Loucy (cell line): ENCODE results near the gene PTPRO.

Experiments
- H2AFZ ChIP-seq: fragments of 200-600 bp; sonication (generic); 2 replicates; pipeline ENCODE4 v1.6.0; 2016; ENCODE audit warnings: antibody characterized with exemption, mild to moderate bottlenecking, low read length, moderate library complexity
- H3F3A ChIP-seq: fragments of 200-600 bp; 2 replicates; pipeline ENCODE4 v1.6.0; 2016; ENCODE audit warnings: antibody characterized with exemption, low read depth, mild to moderate bottlenecking
- H3K27me3 ChIP-seq: fragments of 200-600 bp; sonication (generic); 2 replicates; pipeline ENCODE4 v1.6.1; 2014; ENCODE audit warnings: low read length, mild to moderate bottlenecking; ENCODE audit not compliant: insufficient read depth, poor library complexity, severe bottlenecking
- H3K36me3 ChIP-seq: fragments of 200-600 bp; sonication (generic); 2 replicates; pipeline ENCODE4 v1.6.1; 2016; ENCODE audit warnings: low read length; ENCODE audit not compliant: insufficient read depth
- H3K4me1 ChIP-seq: fragments of 200-600 bp; sonication (generic); 2 replicates; pipeline ENCODE4 v1.5.1; 2014; ENCODE audit warnings: low read length, mild to moderate bottlenecking; ENCODE audit not compliant: insufficient read depth, poor library complexity, severe bottlenecking
- H3K4me2 ChIP-seq: fragments of 200-600 bp; sonication (generic); 2 replicates; pipeline ENCODE4 v1.6.0; 2014; ENCODE audit warnings: antibody characterized with exemption, low read length, low read depth, mild to moderate bottlenecking; ENCODE audit not compliant: poor library complexity, severe bottlenecking
- H3K4me3 ChIP-seq: fragments of 200-600 bp; sonication (generic); 2 replicates; pipeline ENCODE4 v1.5.1; 2014; ENCODE audit warnings: low read length, mild to moderate bottlenecking, mixed read lengths; ENCODE audit not compliant: poor library complexity, severe bottlenecking
- H3K79me2 ChIP-seq: fragments of 200-600 bp; sonication (generic); 2 replicates; pipeline ENCODE4 v1.6.1; 2014; ENCODE audit warnings: low read length; ENCODE audit not compliant: insufficient read depth
- H3K9ac ChIP-seq: fragments of 200-600 bp; sonication (generic); 2 replicates; pipeline ENCODE4 v1.6.0; 2014; ENCODE audit warnings: mild to moderate bottlenecking, low read depth, low read length, moderate library complexity; ENCODE audit not compliant: poor library complexity, severe bottlenecking
- H3K9me2 ChIP-seq: fragments of 200-600 bp; sonication (generic); replicated peaks from 2 replicates; pipeline ENCODE4 v1.6.1; 2016; ENCODE audit warnings: low read depth, low read length, mixed read lengths
- H3K9me3 ChIP-seq: fragments of 200-600 bp; sonication (generic); 2 replicates; pipeline ENCODE4 v1.6.1; 2014; ENCODE audit warnings: mild to moderate bottlenecking, antibody characterized with exemption, low read length, low read depth; ENCODE audit not compliant: insufficient read depth
- H4K20me1 ChIP-seq: fragments of 200-600 bp; sonication (generic); 2 replicates; pipeline ENCODE4 v1.6.0; 2014; ENCODE audit warnings: antibody characterized with exemption, low read length, mild to moderate bottlenecking; ENCODE audit not compliant: insufficient read depth, poor library complexity, severe bottlenecking
- CTCF ChIP-seq: fragments of 200-600 bp; sonication (generic); conservative IDR thresholded peaks from 2 replicates; pipeline ENCODE4 v1.5.1; 2014; ENCODE audit warnings: mild to moderate bottlenecking, antibody characterized with exemption, low read length
- EZH2phosphoT487 ChIP-seq: fragments of 200-600 bp; IDR thresholded peaks from 2 replicates; pipeline ENCODE4 v1.6.1; 2018; ENCODE audit warnings: antibody characterized with exemption, mild to moderate bottlenecking, moderate library complexity, borderline replicate concordance

Gene PTPRO

DNA sequence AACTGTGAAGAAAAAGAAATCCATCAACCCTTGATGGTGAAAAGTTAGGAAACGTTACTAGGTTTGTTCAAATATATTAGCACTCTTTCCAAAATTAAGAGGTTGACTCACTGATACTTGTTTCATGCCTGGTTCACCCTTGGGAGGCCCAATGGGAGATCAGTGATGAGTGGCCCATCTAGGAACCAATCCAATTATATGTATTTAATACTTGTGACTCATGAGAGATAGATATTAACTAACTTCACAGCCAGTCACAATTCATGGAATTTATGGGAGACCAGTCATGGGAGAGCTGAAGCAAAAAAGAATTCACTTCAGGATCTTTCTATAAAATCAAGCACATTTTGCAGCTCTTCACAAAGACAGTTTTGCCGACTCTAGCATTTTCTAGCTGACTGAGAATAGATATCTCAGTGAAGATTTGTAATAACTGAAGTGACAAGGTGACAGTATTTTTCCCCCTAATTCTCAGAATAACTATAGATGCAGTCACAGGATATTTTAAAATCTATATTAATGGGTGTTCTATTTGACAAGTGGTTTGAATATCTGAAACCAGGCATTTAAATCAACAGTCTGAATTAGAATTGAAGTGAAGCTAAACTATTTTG lies 236.7 kb downstream of the PTPRO start:
- H3K9me2 ChIP-seq = no peaks in the 10 kb centered on the region
- H3K27me3 ChIP-seq = no peaks in the 10 kb centered on the region
- H3K9ac ChIP-seq = no peak overlapping the region
- no peak overlapping the region for H3K4me3 ChIP-seq
- H3K36me3 ChIP-seq = no peaks in the 10 kb centered on the region
- no peak overlapping the region for H2AFZ ChIP-seq
- no peaks in the 10 kb centered on the region for H3F3A ChIP-seq
- H3K4me2 ChIP-seq = no peak overlapping the region
- no peaks in the 10 kb centered on the region for H4K20me1 ChIP-seq
- TF ChIP-seq CTCF (no peak), EZH2phosphoT487 (no peak)
- no peaks in the 10 kb centered on the region for H3K4me1 ChIP-seq
- H3K79me2 ChIP-seq = no peaks in the 10 kb centered on the region
- H3K9me3 ChIP-seq = no peaks in the 10 kb centered on the region

- no peak for TF ChIP-seq EZH2phosphoT487
- Histone ChIP-seq H3K36me3 (no peaks in the 10 kb centered on the region), H2AFZ (no peak overlapping the region), H3K9me3 (no peaks in the 10 kb centered on the region), H3K79me2 (no peaks in the 10 kb centered on the region), H3K27me3 (no peaks in the 10 kb centered on the region), H3K4me3 (no peak overlapping the region), H3K9me2 (no peaks in the 10 kb centered on the region), H3F3A (no peaks in the 10 kb centered on the region), H3K9ac (no peak overlapping the region), H3K4me1 (no peaks in the 10 kb centered on the region), H4K20me1 (no peaks in the 10 kb centered on the region), H3K4me2 (no peak overlapping the region)
Measured at GRCh38 chr12:15561396-15561795, 239.1 kb downstream of the PTPRO start.

- H4K20me1 ChIP-seq = no peaks in the 10 kb centered on the region
- H3K4me1 ChIP-seq = no peaks in the 10 kb centered on the region
- H3K9ac ChIP-seq = no peak overlapping the region
- H2AFZ ChIP-seq = no peak overlapping the region
- no peaks in the 10 kb centered on the region for H3K9me2 ChIP-seq
- no peaks in the 10 kb centered on the region for H3K79me2 ChIP-seq
- peaks cover under 1% of the 10 kb centered on the region for H3K27me3 ChIP-seq
- no peak overlapping the region for H3K4me2 ChIP-seq
- no peaks in the 10 kb centered on the region for H3K36me3 ChIP-seq
- H3F3A ChIP-seq = no peaks in the 10 kb centered on the region
- H3K9me3 ChIP-seq = no peaks in the 10 kb centered on the region
- TF ChIP-seq CTCF (no peak), EZH2phosphoT487 (no peak)
- no peak overlapping the region for H3K4me3 ChIP-seq
Measured at GRCh38 chr12:15562263-15562662, 240.0 kb downstream of the PTPRO start.

DNA sequence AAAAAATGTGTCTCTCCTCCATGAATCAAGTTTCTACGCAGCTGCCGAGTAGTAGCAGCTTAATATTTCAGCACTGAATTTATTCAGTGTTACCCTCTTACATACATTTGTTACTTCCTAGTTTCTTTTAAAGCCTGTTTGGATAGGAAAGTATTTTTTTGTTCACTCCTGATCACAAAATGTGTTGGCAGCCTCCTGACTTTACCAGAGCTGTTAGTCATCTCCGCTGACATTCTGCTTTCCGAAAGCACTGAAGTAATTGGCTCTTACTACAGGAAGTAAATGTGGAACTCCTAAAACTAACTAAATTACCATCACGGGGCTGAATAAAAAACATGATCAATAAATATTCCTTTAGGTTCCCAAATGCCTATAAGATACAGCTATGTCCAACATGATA lies 241.4 kb downstream of the PTPRO start:
- Histone ChIP-seq H3K4me3 (no peak overlapping the region), H3K27me3 (peaks cover 4% of the 10 kb centered on the region), H3K9me2 (no peaks in the 10 kb centered on the region), H3K9me3 (no peaks in the 10 kb centered on the region), H2AFZ (no peak overlapping the region), H4K20me1 (no peaks in the 10 kb centered on the region), H3K36me3 (no peaks in the 10 kb centered on the region), H3K4me2 (no peak overlapping the region), H3F3A (no peaks in the 10 kb centered on the region), H3K9ac (no peak overlapping the region), H3K79me2 (no peaks in the 10 kb centered on the region), H3K4me1 (no peaks in the 10 kb centered on the region)
- TF ChIP-seq CTCF (no peak), EZH2phosphoT487 (no peak)
